HEK293 (cell line): Measurements from ENCODE around the gene MIEF2.
A peak's percentile ranks its signal among the peaks of the same experiment; 100 is the strongest.

Experiments
- CTCF ChIA-PET: fragments of 350-600 bp; formaldehyde crosslinking; extraction: SDS; loops from one replicate; lab custom pipeline; 2021; ENCODE audit warnings: antibody characterized with exemption; lab: Yijun Ruan, JAX
- POLR2A ChIA-PET: fragments of 300-600 bp; formaldehyde crosslinking; extraction: SDS; loops from one replicate; lab custom pipeline; 2020; ENCODE audit warnings: antibody characterized with exemption, inconsistent platforms; lab: Yijun Ruan, JAX
- H3K27ac ChIP-seq: fragments of 200-500 bp; sonication (Bioruptor generic); 2 replicates; pipeline ENCODE4 v1.5.1; 2014; ENCODE audit warnings: low read depth, low read length, control low read depth, inconsistent platforms; ENCODE audit errors: extremely low read depth
- H3K36me3 ChIP-seq, 2 experiments: fragments of 200-500 bp in 1 of 2; sonication (Bioruptor generic) in 1 of 2; 1 replicate in 1 of 2; 2 replicates in 1 of 2; pipeline ENCODE4 v1.5.1; 2014 to 2017; ENCODE audit warnings: inconsistent platforms in 2 of 2, low read length in 2 of 2; ENCODE audit not compliant: control insufficient read depth in 2 of 2, insufficient read depth in 1 of 2
- H3K4me1 ChIP-seq: fragments of 200-500 bp; sonication (Bioruptor generic); 2 replicates; pipeline ENCODE4 v1.5.1; 2014; ENCODE audit warnings: mild to moderate bottlenecking, low read length, inconsistent platforms; ENCODE audit not compliant: control insufficient read depth, insufficient read depth
- H3K4me3 ChIP-seq: 2 replicates; pipeline ENCODE4 v1.5.1; 2011; ENCODE audit warnings: low read depth, mild to moderate bottlenecking, control low read depth, low read length, moderate library complexity
- H3K9me3 ChIP-seq: fragments of 200-500 bp; sonication (Bioruptor generic); 2 replicates; pipeline ENCODE4 v1.5.1; 2014; ENCODE audit warnings: low read depth, low read length, inconsistent platforms; ENCODE audit not compliant: control insufficient read depth, insufficient read depth
- KLF1 ChIP-seq: fragments of 450-650 bp; formaldehyde crosslinking; IDR thresholded peaks from 2 replicates; pipeline ENCODE4 v1.5.1; 2016; ENCODE audit warnings: missing biosample characterization, missing genetic modification characterization
- KLF16 ChIP-seq: fragments of 450-650 bp; formaldehyde crosslinking; IDR thresholded peaks from 2 replicates; pipeline ENCODE4 v1.5.1; 2017; ENCODE audit warnings: missing biosample characterization, missing genetic modification characterization
- MZF1 ChIP-seq: fragments of 450-650 bp; formaldehyde crosslinking; IDR thresholded peaks from 2 replicates; pipeline ENCODE4 v1.5.1; 2017; ENCODE audit warnings: missing biosample characterization, missing genetic modification characterization, borderline replicate concordance
- PATZ1 ChIP-seq: fragments of 450-650 bp; formaldehyde crosslinking; IDR thresholded peaks from 2 replicates; pipeline ENCODE4 v1.5.1; 2016; ENCODE audit warnings: missing biosample characterization, missing genetic modification characterization
- PBX3 ChIP-seq: sonication (generic); formaldehyde crosslinking; IDR thresholded peaks from 2 replicates; pipeline ENCODE4 v1.8.1; 2022; ENCODE audit warnings: mild to moderate bottlenecking, moderate library complexity, missing genetic modification reagents
- SP2 ChIP-seq: fragments of 450-650 bp; formaldehyde crosslinking; IDR thresholded peaks from 2 replicates; pipeline ENCODE4 v1.5.1; 2016; ENCODE audit warnings: missing biosample characterization, missing genetic modification characterization
- ZBTB17 ChIP-seq: fragments of 450-650 bp; formaldehyde crosslinking; IDR thresholded peaks from 2 replicates; pipeline ENCODE4 v1.5.1; 2016; ENCODE audit warnings: missing biosample characterization, missing genetic modification characterization
- ZBTB20 ChIP-seq: fragments of 450-650 bp; formaldehyde crosslinking; IDR thresholded peaks from 2 replicates; pipeline ENCODE4 v1.5.1; 2016; ENCODE audit warnings: missing biosample characterization, missing genetic modification characterization
- ZBTB26 ChIP-seq: fragments of 450-650 bp; formaldehyde crosslinking; optimal IDR thresholded peaks from 2 replicates; pipeline ENCODE3; 2016; ENCODE audit warnings: missing biosample characterization, mild to moderate bottlenecking, missing genetic modification characterization
- ZBTB6 ChIP-seq: fragments of 450-650 bp; formaldehyde crosslinking; IDR thresholded peaks from 2 replicates; pipeline ENCODE4 v1.5.1; 2017; ENCODE audit warnings: missing biosample characterization, missing genetic modification characterization
- ZBTB7A ChIP-seq: fragments of 450-650 bp; formaldehyde crosslinking; IDR thresholded peaks from 2 replicates; pipeline ENCODE4 v1.5.1; 2016; ENCODE audit warnings: low read depth, missing biosample characterization, missing genetic modification characterization
- ZBTB8A ChIP-seq: fragments of 450-650 bp; formaldehyde crosslinking; IDR thresholded peaks from 2 replicates; pipeline ENCODE4 v1.5.1; 2016; ENCODE audit warnings: missing biosample characterization, missing genetic modification characterization
- ZEB2 ChIP-seq: fragments of 450-650 bp; formaldehyde crosslinking; IDR thresholded peaks from 2 replicates; pipeline ENCODE4 v1.5.1; 2016; ENCODE audit warnings: missing biosample characterization, missing genetic modification characterization
- ZFHX2 ChIP-seq: fragments of 450-650 bp; formaldehyde crosslinking; conservative IDR thresholded peaks from 2 replicates; pipeline ENCODE4 v1.5.1; 2016; ENCODE audit warnings: missing biosample characterization, missing genetic modification characterization
- ZNF292 ChIP-seq: fragments of 450-650 bp; formaldehyde crosslinking; IDR thresholded peaks from 2 replicates; pipeline ENCODE4 v1.5.1; 2016; ENCODE audit warnings: low read depth, missing biosample characterization, missing genetic modification characterization, borderline replicate concordance
- ZNF335 ChIP-seq: fragments of 450-650 bp; formaldehyde crosslinking; conservative IDR thresholded peaks from 2 replicates; pipeline ENCODE4 v1.5.1; 2016; ENCODE audit warnings: missing biosample characterization, missing genetic modification characterization
- ZNF362 ChIP-seq: fragments of 450-650 bp; formaldehyde crosslinking; IDR thresholded peaks from 2 replicates; pipeline ENCODE4 v1.5.1; 2016; ENCODE audit warnings: missing biosample characterization, missing genetic modification characterization
- ZNF394 ChIP-seq: fragments of 450-650 bp; formaldehyde crosslinking; IDR thresholded peaks from 2 replicates; pipeline ENCODE4 v1.5.1; 2016; ENCODE audit warnings: missing biosample characterization, missing genetic modification characterization, mild to moderate bottlenecking, moderate library complexity, borderline replicate concordance
- ZNF449 ChIP-seq: fragments of 450-650 bp; formaldehyde crosslinking; IDR thresholded peaks from 2 replicates; pipeline ENCODE4 v1.5.1; 2017; ENCODE audit warnings: missing biosample characterization, mild to moderate bottlenecking, missing genetic modification characterization, moderate library complexity
- ZNF501 ChIP-seq: fragments of 450-650 bp; formaldehyde crosslinking; IDR thresholded peaks from 2 replicates; pipeline ENCODE4 v1.5.1; 2016; ENCODE audit warnings: missing biosample characterization, missing genetic modification characterization
- ZNF555 ChIP-seq: fragments of 450-650 bp; formaldehyde crosslinking; conservative IDR thresholded peaks from 2 replicates; pipeline ENCODE4 v1.5.1; 2017; ENCODE audit warnings: missing biosample characterization, mild to moderate bottlenecking, missing genetic modification characterization, inconsistent platforms
- ZNF600 ChIP-seq: fragments of 450-650 bp; formaldehyde crosslinking; IDR thresholded peaks from 2 replicates; pipeline ENCODE4 v1.5.1; 2016; ENCODE audit warnings: missing biosample characterization, missing genetic modification characterization
- ZNF629 ChIP-seq: fragments of 450-650 bp; formaldehyde crosslinking; IDR thresholded peaks from 2 replicates; pipeline ENCODE4 v1.5.1; 2017; ENCODE audit warnings: missing biosample characterization, missing genetic modification characterization
- ZNF692 ChIP-seq: fragments of 450-650 bp; formaldehyde crosslinking; IDR thresholded peaks from 2 replicates; pipeline ENCODE4 v1.5.1; 2016; ENCODE audit warnings: missing biosample characterization, missing genetic modification characterization
- ZNF76 ChIP-seq: fragments of 450-650 bp; formaldehyde crosslinking; IDR thresholded peaks from 2 replicates; pipeline ENCODE4; 2016; ENCODE audit warnings: low read depth, missing biosample characterization, missing genetic modification characterization, borderline replicate concordance
- ZSCAN30 ChIP-seq: fragments of 450-650 bp; IDR thresholded peaks from 2 replicates; pipeline ENCODE4 v1.5.1; 2018; ENCODE audit warnings: missing biosample characterization, mild to moderate bottlenecking, missing genetic modification characterization, moderate library complexity

MIEF2 gene

GRCh38 chr17:18225121-18225641, 35.3 kb upstream of the MIEF2 start, which contains the start of gene LLGL1:
Gene LLGL1, plus strand, starts transcription at chr17:18225635. Its CDS starts 48 bp downstream, at chr17:18225683.
- CTCF ChIA-PET: interaction anchor here (1.0 kb wide), 1 partner anchor 401 kb away, joined by 3 read pairs; no protein-coding TSS in a partner anchor
- Histone ChIP-seq H3K4me1 (peaks cover 4% of the 10 kb centered on the region; the same call in 1 of the 2 replicates), H3K27ac (peak within 1 kb of the TSS; percentile 68; the same call in 1 of the 2 replicates), H3K36me3 (peaks cover 0 to 7% of the 10 kb centered on the region in 2 experiments; a peak in 1 of 3 replicates), H3K4me3 (peak within 1 kb of the TSS; percentile 48), H3K9me3 (no peaks in the 10 kb centered on the region)
- POLR2A ChIA-PET: no interaction called here
- peak; percentile 98 for TF ChIP-seq ZBTB8A
- TF ChIP-seq ZBTB7A (tag by site-specific recombination): 0 out of 2 replicates have a peak, but pooled peaks have one; percentile 26
- peak; percentile 87; the same call in 1 of the 2 replicates for TF ChIP-seq PBX3 (CRISPR knock-in tag)
- peak; percentile 56 for TF ChIP-seq ZNF600 (tag by site-specific recombination)
- TF ChIP-seq ZNF629 (tag by site-specific recombination): peak; percentile 12; the same call in 1 of the 2 replicates
- no peak for TF ChIP-seq ZNF292
- TF ChIP-seq ZNF449 (tag by site-specific recombination): peak; percentile 86; the same call in 1 of the 2 replicates
- TF ChIP-seq ZBTB17 (tag by site-specific recombination): peak; percentile 53; the same call in 1 of the 2 replicates
- peak; percentile 94 for TF ChIP-seq ZNF76 (tag by site-specific recombination)
- peak; percentile 78 for TF ChIP-seq MZF1 (tag by site-specific recombination)
- TF ChIP-seq ZEB2 (tag by site-specific recombination): peak; percentile 59
- 0 out of 2 replicates have a peak, but pooled peaks have one; percentile 25 for TF ChIP-seq KLF16 (tag by site-specific recombination)
- no peak for TF ChIP-seq ZNF692 (tag by site-specific recombination)
- 0 out of 2 replicates have a peak, but pooled peaks have one; percentile 35 for TF ChIP-seq ZFHX2 (tag by site-specific recombination)
- TF ChIP-seq ZNF555 (tag by site-specific recombination): no peak
- no peak for TF ChIP-seq ZNF394 (tag by site-specific recombination)
- peak; percentile 96 for TF ChIP-seq ZBTB20 (tag by site-specific recombination)
- peak; percentile 34; the same call in 1 of the 2 replicates for TF ChIP-seq ZSCAN30 (tag by site-specific recombination)
- TF ChIP-seq ZNF335 (tag by site-specific recombination): peak; percentile 82
- TF ChIP-seq ZNF501: peak; percentile 54; the same call in 1 of the 2 replicates
- peak; percentile 84 for TF ChIP-seq ZBTB26 (tag by site-specific recombination)
- no peak for TF ChIP-seq ZNF362 (tag by site-specific recombination)
- peak; percentile 33 for TF ChIP-seq SP2
- 0 out of 2 replicates have a peak, but pooled peaks have one; percentile 15 for TF ChIP-seq KLF1 (tag by site-specific recombination)
- peak; percentile 42; the same call in 1 of the 2 replicates for TF ChIP-seq PATZ1 (tag by site-specific recombination)
- peak; percentile 78; the same call in 1 of the 2 replicates for TF ChIP-seq ZBTB6 (tag by site-specific recombination)
